ENCODE results near the gene LIPI.
"Not testable (repeated sequence)": the region's sequence is repeated elsewhere in the genome, so short reads cannot be mapped to it uniquely, and the experiment has no call there.

Gene LIPI

DNA sequence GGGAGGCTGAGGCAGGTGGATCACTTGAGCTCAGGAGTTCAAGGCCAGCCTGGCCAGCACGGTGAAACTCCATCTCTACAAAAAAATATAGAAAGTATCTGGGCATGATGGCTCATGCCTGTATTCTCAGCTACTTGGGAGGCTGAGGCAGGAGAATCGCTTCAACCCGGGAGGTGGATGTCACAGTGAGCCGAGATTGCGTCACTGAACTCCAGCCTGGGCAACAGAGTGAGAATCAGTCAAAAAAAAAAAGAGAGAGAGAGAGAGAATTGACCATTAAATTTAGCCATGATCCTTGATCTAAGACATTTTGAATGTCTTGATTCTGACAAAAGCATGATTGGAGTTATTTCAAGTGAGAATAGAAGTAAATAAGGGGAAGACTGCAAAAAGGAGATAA lies 24.3 kb upstream of the LIPI start:
- Histone ChIP-seq H3K9ac (ENCODE audit: low read depth in 1 of 2, low read length in 2 of 2) (no peak overlapping the region), H3K9me3 (ENCODE audit: control insufficient read depth in 1 of 2, low read length in 2 of 2) (no peaks in the 10 kb centered on the region), H3K36me3 (ENCODE audit: control insufficient read depth in 1 of 2, insufficient read depth in 2 of 2, low read length in 2 of 2) (no peaks in the 10 kb centered on the region), H3K4me1 (ENCODE audit: control insufficient read depth in 1 of 2, insufficient read depth in 2 of 2, low read length in 2 of 2) (no peaks in the 10 kb centered on the region), H3K27me3 (ENCODE audit: control insufficient read depth in 1 of 2, insufficient read depth in 2 of 2, low read length in 2 of 2) (no peaks in the 10 kb centered on the region), H3K27ac (ENCODE audit: low read depth, low read length) (no peak overlapping the region), H3K4me3 (ENCODE audit: low read depth in 1 of 2, low read length in 2 of 2) (no peak overlapping the region)

DNA sequence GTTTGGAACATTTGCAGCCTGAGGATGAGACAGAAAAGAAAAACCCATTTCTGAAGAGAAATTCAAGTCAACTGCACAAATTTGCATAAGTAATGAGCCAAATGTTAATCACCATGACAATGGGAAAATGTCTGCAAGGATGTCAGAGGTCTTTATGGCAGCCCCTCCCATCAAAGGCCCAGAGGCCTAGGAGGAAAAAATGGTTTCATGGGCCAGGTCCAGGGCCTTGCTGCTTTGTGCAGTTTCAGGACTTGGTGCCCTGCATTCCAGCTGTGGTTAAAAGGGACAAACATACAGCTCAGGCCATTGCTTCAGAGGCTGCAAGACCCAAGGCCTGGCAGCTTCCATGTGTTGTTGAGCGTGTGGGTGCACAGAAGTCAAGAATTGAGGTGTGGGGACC lies 18.6 kb upstream of the LIPI start:
- H3K36me3 ChIP-seq (ENCODE audit: control insufficient read depth in 1 of 2, insufficient read depth in 2 of 2, low read length in 2 of 2): no peaks in the 10 kb centered on the region
- H3K9me3 ChIP-seq (ENCODE audit: control insufficient read depth in 1 of 2, low read length in 2 of 2): peaks cover 6 to 18% of the 10 kb centered on the region in 2 donors
- H3K27ac ChIP-seq (ENCODE audit: low read depth, low read length): no peak overlapping the region
- H3K4me1 ChIP-seq (ENCODE audit: control insufficient read depth in 1 of 2, insufficient read depth in 2 of 2, low read length in 2 of 2): no peaks in the 10 kb centered on the region
- H3K9ac ChIP-seq (ENCODE audit: low read depth in 1 of 2, low read length in 2 of 2): no peak overlapping the region
- H3K27me3 ChIP-seq (ENCODE audit: control insufficient read depth in 1 of 2, insufficient read depth in 2 of 2, low read length in 2 of 2): no peaks in the 10 kb centered on the region
- H3K4me3 ChIP-seq (ENCODE audit: low read depth in 1 of 2, low read length in 2 of 2): no peak overlapping the region

DNA sequence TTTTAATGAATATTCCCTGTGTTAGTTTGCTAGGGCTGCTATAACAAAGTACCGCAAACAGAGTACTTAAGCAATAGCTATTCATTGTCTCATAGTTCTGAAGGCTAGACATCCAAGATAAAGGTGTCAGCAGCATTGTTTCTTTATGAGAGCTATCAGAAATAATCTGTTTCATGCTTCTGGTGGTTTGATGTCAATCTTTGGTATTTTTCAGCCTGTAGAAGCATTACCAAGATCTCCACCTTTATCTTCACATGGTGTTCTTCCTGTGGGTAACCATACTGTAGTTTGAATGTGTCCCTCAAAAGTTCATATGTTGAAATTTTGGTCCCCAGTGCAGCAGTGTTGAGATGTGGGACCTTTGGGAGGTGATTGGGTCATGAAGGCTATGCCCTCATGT lies 12.6 kb upstream of the LIPI start:
- Histone ChIP-seq H3K27me3 (ENCODE audit: control insufficient read depth in 1 of 2, insufficient read depth in 2 of 2, low read length in 2 of 2) (no peaks in the 10 kb centered on the region), H3K36me3 (ENCODE audit: control insufficient read depth in 1 of 2, insufficient read depth in 2 of 2, low read length in 2 of 2) (no peaks in the 10 kb centered on the region), H3K4me1 (ENCODE audit: control insufficient read depth in 1 of 2, insufficient read depth in 2 of 2, low read length in 2 of 2) (no peaks in the 10 kb centered on the region)

DNA sequence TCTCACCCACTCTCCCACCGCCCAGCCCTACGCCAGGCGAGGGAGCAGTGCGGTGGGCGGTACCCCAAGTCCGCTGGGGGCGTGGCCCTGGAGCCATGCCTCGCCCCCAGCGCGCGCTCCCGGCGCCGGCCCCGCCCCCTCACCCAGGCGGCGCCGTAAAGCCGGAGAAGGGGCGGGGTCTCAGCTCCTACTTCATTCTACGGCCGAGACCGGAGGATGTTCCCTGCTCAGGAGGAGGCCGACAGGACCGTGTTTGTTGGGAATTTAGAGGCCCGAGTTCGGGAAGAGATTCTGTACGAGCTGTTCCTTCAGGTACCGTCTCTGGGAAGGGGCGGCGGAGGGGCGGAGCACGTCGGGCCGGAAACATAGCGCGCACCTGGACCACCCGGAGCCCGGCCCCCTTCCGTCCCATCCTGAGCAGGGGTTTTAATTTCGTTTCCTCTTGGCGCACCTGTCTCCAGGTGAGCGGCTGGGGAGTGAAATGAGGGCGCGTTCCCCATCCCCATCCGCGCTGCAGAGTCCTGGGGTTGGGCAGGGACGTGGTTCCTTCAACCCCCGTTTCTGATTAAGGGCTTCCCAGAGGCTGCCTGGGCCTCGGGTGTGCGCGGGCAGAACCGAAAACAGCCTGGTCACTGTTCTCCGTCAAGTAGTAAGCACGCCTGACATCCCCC lies 5.4 kb upstream of the LIPI start, which contains the start of gene RBM11:
Gene RBM11 (plus strand): TSS at position 187 of the 671 bp plus-strand sequence. CDS start 30 bp downstream, at position 217.
- H3K36me3 ChIP-seq (ENCODE audit: control insufficient read depth in 1 of 2, insufficient read depth in 2 of 2, low read length in 2 of 2): no peaks in the 10 kb centered on the region
- no peaks in the 10 kb centered on the region for H3K4me1 ChIP-seq (ENCODE audit: control insufficient read depth in 1 of 2, insufficient read depth in 2 of 2, low read length in 2 of 2)
- peak within 1 kb of the TSS in 1 of 2 donors; percentile 54 for H3K9ac ChIP-seq (ENCODE audit: low read depth in 1 of 2, low read length in 2 of 2)
- H3K4me3 ChIP-seq (ENCODE audit: low read depth in 1 of 2, low read length in 2 of 2): peak within 1 kb of the TSS; percentile 79 to 95
- peaks cover 0 to 4% of the 10 kb centered on the region in 2 donors for H3K27me3 ChIP-seq (ENCODE audit: control insufficient read depth in 1 of 2, insufficient read depth in 2 of 2, low read length in 2 of 2)
- H3K9me3 ChIP-seq (ENCODE audit: control insufficient read depth in 1 of 2, low read length in 2 of 2): no peaks in the 10 kb centered on the region
- no peak within 1 kb of the TSS for H3K27ac ChIP-seq (ENCODE audit: low read depth, low read length)

More for the DNA sequence above, 12.6 kb upstream of the LIPI start:
- peaks cover 0 to under 1% of the 10 kb centered on the region in 2 donors for H3K9me3 ChIP-seq (ENCODE audit: control insufficient read depth in 1 of 2, low read length in 2 of 2)
- no peak overlapping the region for H3K27ac ChIP-seq (ENCODE audit: low read depth, low read length)
- H3K4me3 ChIP-seq (ENCODE audit: low read depth in 1 of 2, low read length in 2 of 2): no peak overlapping the region
- H3K9ac ChIP-seq (ENCODE audit: low read depth in 1 of 2, low read length in 2 of 2): no peak overlapping the region

DNA sequence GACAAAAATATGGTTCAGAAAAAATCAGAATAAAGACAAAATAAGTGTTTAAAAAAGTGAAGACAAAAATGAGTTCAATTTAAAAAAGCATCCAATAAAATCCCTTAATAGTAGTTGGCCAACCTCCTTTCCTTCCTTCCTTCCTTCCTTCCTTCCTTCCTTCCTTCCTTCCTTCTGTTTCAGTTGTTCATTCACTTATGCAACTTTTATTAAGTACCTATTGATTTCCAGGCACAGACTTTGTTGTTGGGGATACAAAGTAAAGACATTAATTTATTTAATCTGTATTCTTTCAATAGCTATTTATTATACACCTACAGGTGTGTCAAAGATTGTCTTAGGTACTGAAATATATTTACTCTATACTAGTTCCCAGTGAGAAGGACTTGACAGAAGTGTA lies 2.4 kb upstream of the LIPI start:
- H3K4me1 ChIP-seq (ENCODE audit: control insufficient read depth in 1 of 2, insufficient read depth in 2 of 2, low read length in 2 of 2): no peaks in the 10 kb centered on the region
- H3K4me3 ChIP-seq (ENCODE audit: low read depth in 1 of 2, low read length in 2 of 2): no peak overlapping the region
- H3K9ac ChIP-seq (ENCODE audit: low read depth in 1 of 2, low read length in 2 of 2): no peak overlapping the region
- H3K27ac ChIP-seq (ENCODE audit: low read depth, low read length): no peak overlapping the region
- H3K36me3 ChIP-seq (ENCODE audit: control insufficient read depth in 1 of 2, insufficient read depth in 2 of 2, low read length in 2 of 2): no peaks in the 10 kb centered on the region
- peaks cover 0 to 4% of the 10 kb centered on the region in 2 donors for H3K27me3 ChIP-seq (ENCODE audit: control insufficient read depth in 1 of 2, insufficient read depth in 2 of 2, low read length in 2 of 2)
- no peaks in the 10 kb centered on the region for H3K9me3 ChIP-seq (ENCODE audit: control insufficient read depth in 1 of 2, low read length in 2 of 2)

DNA sequence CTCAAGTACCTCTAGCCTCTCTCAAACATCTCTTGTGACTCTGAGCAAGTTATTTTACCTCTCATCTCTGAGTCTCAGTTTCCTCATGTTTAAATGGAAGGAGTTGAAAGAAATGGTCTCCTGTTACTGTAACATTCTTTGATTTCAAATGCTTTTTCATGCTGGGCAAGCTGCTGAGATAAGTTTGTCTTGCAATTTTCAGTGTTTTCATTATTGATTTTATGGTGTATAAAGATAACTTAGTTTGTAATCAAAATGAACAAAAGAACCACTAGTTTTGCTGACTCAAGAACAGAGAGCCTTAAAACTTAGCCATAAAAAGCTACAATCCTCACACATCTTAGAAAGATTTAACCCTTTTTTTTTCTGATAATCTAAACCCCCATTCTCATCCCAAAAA lies 4.5 kb downstream of the LIPI start:
- Histone ChIP-seq H3K27me3 (ENCODE audit: control insufficient read depth in 1 of 2, insufficient read depth in 2 of 2, low read length in 2 of 2) (no peaks in the 10 kb centered on the region), H3K27ac (ENCODE audit: low read depth, low read length) (no peak overlapping the region), H3K9me3 (ENCODE audit: control insufficient read depth in 1 of 2, low read length in 2 of 2) (no peaks in the 10 kb centered on the region), H3K4me3 (ENCODE audit: low read depth in 1 of 2, low read length in 2 of 2) (no peak overlapping the region), H3K36me3 (ENCODE audit: control insufficient read depth in 1 of 2, insufficient read depth in 2 of 2, low read length in 2 of 2) (no peaks in the 10 kb centered on the region), H3K4me1 (ENCODE audit: control insufficient read depth in 1 of 2, insufficient read depth in 2 of 2, low read length in 2 of 2) (no peaks in the 10 kb centered on the region), H3K9ac (ENCODE audit: low read depth in 1 of 2, low read length in 2 of 2) (no peak overlapping the region)

DNA sequence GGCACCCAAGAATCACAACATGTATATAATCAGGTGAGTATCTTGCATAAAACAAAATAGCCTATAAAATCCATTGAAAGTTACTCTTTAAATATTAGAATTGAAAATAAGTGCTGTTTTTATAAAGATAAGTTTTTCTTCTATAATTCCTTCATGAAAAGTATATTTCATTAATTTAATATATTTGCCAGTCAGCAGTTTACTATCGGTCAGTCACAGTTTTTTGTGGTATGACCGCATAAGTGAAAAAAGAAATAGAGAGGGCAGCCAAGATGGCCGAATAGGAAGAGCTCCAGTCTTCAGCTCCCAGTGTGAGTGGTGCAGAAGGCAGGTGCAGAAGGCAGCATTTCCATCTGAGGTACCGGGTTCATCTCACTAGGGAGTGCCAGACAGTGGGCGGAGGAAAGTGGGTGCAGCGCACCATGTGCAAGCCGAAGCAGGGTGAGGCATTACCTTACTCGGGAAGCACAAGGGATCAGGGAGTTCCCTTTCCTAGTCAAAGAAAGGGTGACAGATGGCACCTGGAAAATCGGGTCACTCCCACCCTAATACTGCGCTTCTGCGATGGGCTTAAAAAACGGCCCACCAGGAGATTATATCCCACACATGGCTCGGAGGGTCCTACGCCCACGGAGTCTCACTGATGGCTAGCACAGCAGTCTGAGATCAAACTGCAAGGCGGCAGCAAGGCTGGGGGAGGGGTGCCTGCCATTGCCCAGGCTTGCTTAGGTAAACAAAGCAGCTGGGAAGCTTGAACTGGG lies 44.1 kb downstream of the LIPI start:
- H3K9me3 ChIP-seq (ENCODE audit: control insufficient read depth in 1 of 2, low read length in 2 of 2); H3K36me3 ChIP-seq (ENCODE audit: control insufficient read depth in 1 of 2, insufficient read depth in 2 of 2, low read length in 2 of 2); H3K4me1 ChIP-seq (ENCODE audit: control insufficient read depth in 1 of 2, insufficient read depth in 2 of 2, low read length in 2 of 2); H3K4me3 ChIP-seq (ENCODE audit: low read depth in 1 of 2, low read length in 2 of 2); H3K9ac ChIP-seq (ENCODE audit: low read depth in 1 of 2, low read length in 2 of 2); H3K27ac ChIP-seq (ENCODE audit: low read depth, low read length); H3K27me3 ChIP-seq (ENCODE audit: control insufficient read depth in 1 of 2, insufficient read depth in 2 of 2, low read length in 2 of 2): not testable (repeated sequence)

DNA sequence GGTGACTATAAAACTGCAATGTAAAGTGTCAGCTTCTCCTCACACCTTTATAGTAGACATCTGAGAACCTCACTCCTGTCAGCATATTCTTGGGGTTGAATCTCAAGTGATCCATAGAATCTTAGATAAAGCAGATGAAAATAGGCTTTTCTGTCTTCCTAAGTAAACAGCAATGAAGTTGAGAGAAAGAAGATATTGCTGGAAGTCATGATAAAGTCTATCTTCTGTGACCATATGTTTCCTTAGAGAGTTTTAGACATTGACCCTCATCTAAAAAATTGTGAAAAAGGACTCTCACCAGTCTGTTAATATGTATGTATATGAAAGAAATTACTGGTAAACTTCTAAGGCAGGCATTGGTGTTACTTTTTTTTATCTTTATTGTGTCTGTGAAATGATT lies 66.8 kb downstream of the LIPI start:
- H3K27me3 ChIP-seq (ENCODE audit: control insufficient read depth in 1 of 2, insufficient read depth in 2 of 2, low read length in 2 of 2): no peaks in the 10 kb centered on the region
- no peak overlapping the region for H3K27ac ChIP-seq (ENCODE audit: low read depth, low read length)
- H3K4me1 ChIP-seq (ENCODE audit: control insufficient read depth in 1 of 2, insufficient read depth in 2 of 2, low read length in 2 of 2): no peaks in the 10 kb centered on the region
- no peak overlapping the region for H3K9ac ChIP-seq (ENCODE audit: low read depth in 1 of 2, low read length in 2 of 2)
- H3K36me3 ChIP-seq (ENCODE audit: control insufficient read depth in 1 of 2, insufficient read depth in 2 of 2, low read length in 2 of 2): no peaks in the 10 kb centered on the region
- H3K9me3 ChIP-seq (ENCODE audit: control insufficient read depth in 1 of 2, low read length in 2 of 2): peaks cover 0 to 3% of the 10 kb centered on the region in 2 donors
- H3K4me3 ChIP-seq (ENCODE audit: low read depth in 1 of 2, low read length in 2 of 2): no peak overlapping the region

DNA sequence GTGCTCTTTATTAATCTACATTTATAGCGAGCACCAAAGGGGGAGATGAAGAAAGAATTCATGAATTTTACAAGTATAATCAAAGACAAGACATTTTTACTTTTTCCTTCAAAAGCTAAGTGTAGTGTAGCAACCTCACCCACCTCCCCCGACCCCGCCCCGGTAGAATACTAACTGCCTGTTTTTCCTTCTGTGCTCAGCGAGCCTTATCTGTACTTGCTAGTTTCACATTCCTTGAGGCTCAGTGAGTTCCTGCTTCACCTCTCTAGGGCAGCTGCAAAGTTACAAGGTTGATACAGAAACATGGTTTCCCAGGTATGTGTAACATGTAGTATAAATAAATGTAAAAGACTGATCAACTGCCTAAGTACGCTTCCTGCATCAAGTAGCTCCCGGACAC lies 86.5 kb downstream of the LIPI start:
- H3K9me3 ChIP-seq (ENCODE audit: control insufficient read depth in 1 of 2, low read length in 2 of 2): peaks cover 0 to 5% of the 10 kb centered on the region in 2 donors
- no peak overlapping the region for H3K4me3 ChIP-seq (ENCODE audit: low read depth in 1 of 2, low read length in 2 of 2)
- H3K27ac ChIP-seq (ENCODE audit: low read depth, low read length): no peak overlapping the region
- no peaks in the 10 kb centered on the region for H3K4me1 ChIP-seq (ENCODE audit: control insufficient read depth in 1 of 2, insufficient read depth in 2 of 2, low read length in 2 of 2)
- no peak overlapping the region for H3K9ac ChIP-seq (ENCODE audit: low read depth in 1 of 2, low read length in 2 of 2)
- H3K27me3 ChIP-seq (ENCODE audit: control insufficient read depth in 1 of 2, insufficient read depth in 2 of 2, low read length in 2 of 2): no peaks in the 10 kb centered on the region
- no peaks in the 10 kb centered on the region for H3K36me3 ChIP-seq (ENCODE audit: control insufficient read depth in 1 of 2, insufficient read depth in 2 of 2, low read length in 2 of 2)

DNA sequence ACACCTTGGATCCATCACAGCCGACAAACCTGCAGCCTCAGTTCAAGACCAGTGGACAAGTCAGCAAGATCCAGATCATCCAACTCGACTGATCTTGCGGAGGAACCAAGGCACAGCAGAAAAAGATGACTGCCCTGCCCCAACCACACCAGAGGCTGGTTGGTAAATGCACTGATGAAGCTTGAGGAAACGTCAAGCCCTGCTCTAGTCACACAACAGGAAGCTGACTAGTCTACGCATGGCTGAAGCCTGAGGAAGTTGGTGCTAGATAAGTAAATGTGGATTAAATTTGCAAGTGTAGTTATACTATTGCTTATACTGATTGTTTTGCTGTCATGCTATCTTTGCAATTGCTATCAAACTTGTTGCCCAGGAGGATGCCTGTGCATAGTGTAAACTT lies 89.0 kb downstream of the LIPI start:
- Histone ChIP-seq H3K9me3 (ENCODE audit: control insufficient read depth in 1 of 2, low read length in 2 of 2) (peaks cover 0 to 5% of the 10 kb centered on the region in 2 donors), H3K4me1 (ENCODE audit: control insufficient read depth in 1 of 2, insufficient read depth in 2 of 2, low read length in 2 of 2) (no peaks in the 10 kb centered on the region), H3K9ac (ENCODE audit: low read depth in 1 of 2, low read length in 2 of 2) (no peak overlapping the region), H3K27me3 (ENCODE audit: control insufficient read depth in 1 of 2, insufficient read depth in 2 of 2, low read length in 2 of 2) (no peaks in the 10 kb centered on the region), H3K36me3 (ENCODE audit: control insufficient read depth in 1 of 2, insufficient read depth in 2 of 2, low read length in 2 of 2) (no peaks in the 10 kb centered on the region), H3K4me3 (ENCODE audit: low read depth in 1 of 2, low read length in 2 of 2) (no peak overlapping the region), H3K27ac (ENCODE audit: low read depth, low read length) (no peak overlapping the region)
